Ascending aorta (tissue), 2 donors: Measurements from ENCODE around the gene SAXO2. TPM values are rescaled to one million over a fixed set of nuclear protein-coding genes. Genes with fewer than 3 reads are reported as not detected.
"Not testable (repeated sequence)": the region's sequence is repeated elsewhere in the genome, so short reads cannot be mapped to it uniquely, and the experiment has no call there.

ENCODE experiments used
- DNase-seq, 2 donors: peaks; one replicate each; pipeline ENCODE4 v3.0.0-alpha.2; 2019; ENCODE audit warnings: low spot score in 2 of 2
- H3K27ac ChIP-seq, 2 donors: fragments of 200-600 bp; sonication (generic); one replicate each; pipeline ENCODE4 v1.5.1; 2016 to 2017; ENCODE audit warnings: mild to moderate bottlenecking in 1 of 2
- H3K27me3 ChIP-seq: fragments of 200-600 bp; sonication (generic); one replicate; pipeline ENCODE4 v1.5.1; 2017
- H3K36me3 ChIP-seq, 2 donors: fragments of 200-600 bp; sonication (generic); one replicate each; pipeline ENCODE4 v1.5.1; 2016
- H3K4me1 ChIP-seq, 2 donors: fragments of 200-600 bp; sonication (generic); one replicate each; pipeline ENCODE4 v1.5.1; 2016 to 2017; ENCODE audit warnings: mild to moderate bottlenecking in 1 of 2
- H3K4me3 ChIP-seq, 2 donors: fragments of 200-600 bp; sonication (generic); one replicate each; pipeline ENCODE4 v1.5.1; 2016 to 2017; ENCODE audit warnings: mild to moderate bottlenecking in 1 of 2
- H3K9me3 ChIP-seq, 2 donors: fragments of 200-600 bp; sonication (generic); one replicate each; pipeline ENCODE4 v1.5.1; 2016
- CTCF ChIP-seq, 3 experiments: fragments of 200-600 bp in 2 of 3; fragments of 450-650 bp in 1 of 3; sonication (generic) in 2 of 3; IDR thresholded peaks; one replicate each; pipeline ENCODE4 v1.5.1; 2016 to 2019; ENCODE audit warnings: antibody characterized with exemption in 3 of 3, mild to moderate bottlenecking in 1 of 3, moderate library complexity in 1 of 3
- intact Hi-C: fragments of 100-400 bp; cut with DNase I; formaldehyde crosslinking; loops from one replicate; pipeline ENCODE4 v1.15.1; 2023
- total RNA-seq: library from RNA; depleted of rRNA; stranded (reverse); fragments of >200 nt; gene quantifications from one replicate; pipeline ENCODE4 v1.1.0, GENCODE V29; 2016

Gene SAXO2
- total RNA-seq, 1 donor from 2014 or later = not detected

DNA sequence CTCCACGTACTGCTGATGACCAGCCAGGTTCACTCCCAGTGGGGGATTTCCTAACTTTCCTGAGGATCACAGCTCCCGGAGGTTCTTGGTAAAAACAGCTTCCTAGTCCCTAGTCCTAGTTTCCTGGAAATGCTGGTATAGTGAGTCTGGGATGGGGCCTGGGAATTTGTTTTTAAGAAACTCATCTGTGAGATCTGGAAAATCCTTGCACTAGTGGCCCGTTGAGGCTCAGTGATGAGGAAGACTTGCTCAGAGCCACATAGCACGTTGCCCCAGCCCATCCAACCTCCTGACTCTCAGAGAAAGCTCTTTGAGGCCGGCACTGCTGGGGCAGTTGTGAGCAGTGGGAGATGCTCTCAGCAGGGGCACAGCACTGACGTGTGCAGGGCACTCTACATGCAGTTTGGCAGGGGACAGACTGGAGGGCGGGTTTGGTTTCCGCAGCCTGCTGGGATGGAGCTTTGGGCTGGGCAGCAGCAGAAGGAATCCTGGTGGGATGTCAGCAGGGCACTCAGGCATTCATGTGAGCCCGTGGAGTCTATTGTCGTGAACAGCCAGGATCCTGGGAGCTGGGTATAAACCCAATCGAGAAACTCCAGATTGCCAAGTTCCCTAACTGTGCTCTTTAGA, 31.6 kb downstream of the SAXO2 start:
- no peak for TF ChIP-seq CTCF (IDR thresholded peaks at IDR 0.05)
- no peak overlapping the region for H3K4me3 ChIP-seq

DNA sequence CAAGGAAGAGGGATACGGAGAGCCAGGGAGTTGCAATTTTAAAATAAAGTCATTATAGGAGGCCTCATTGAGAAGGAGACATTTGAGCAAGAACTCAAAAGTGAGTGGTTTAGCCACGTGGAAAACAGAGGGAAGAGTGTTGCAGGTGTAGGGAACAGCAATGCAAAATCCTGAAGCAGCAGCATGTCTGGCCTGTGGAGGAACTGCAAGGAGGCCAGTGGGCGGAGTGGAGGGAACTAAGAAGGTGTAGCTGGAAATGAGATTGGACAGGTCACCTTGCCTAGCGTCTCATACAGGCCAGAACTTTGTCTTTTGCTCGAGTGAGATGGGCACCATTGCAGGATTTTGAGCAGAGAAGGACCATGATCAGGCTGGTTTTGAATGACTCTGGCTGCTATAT, 34.9 kb downstream of the SAXO2 start:
- H3K9me3 ChIP-seq = no peaks in the 10 kb centered on the region
- TF ChIP-seq CTCF (IDR thresholded peaks at IDR 0.05) = no peak
- no peaks in the 10 kb centered on the region for H3K36me3 ChIP-seq
- no peak overlapping the region for H3K4me3 ChIP-seq
- H3K4me1 ChIP-seq = no peaks in the 10 kb centered on the region
- no peak overlapping the region for H3K27ac ChIP-seq
- no peaks in the 10 kb centered on the region for H3K27me3 ChIP-seq
- no peak for DNase-seq
- intact Hi-C loops = no loop called here

More for the DNA sequence above, 31.6 kb downstream of the SAXO2 start:
- no peaks in the 10 kb centered on the region for H3K9me3 ChIP-seq
- no peaks in the 10 kb centered on the region for H3K4me1 ChIP-seq
- H3K27ac ChIP-seq = no peak overlapping the region
- DNase-seq = no peak
- intact Hi-C loops = no loop called here
- H3K36me3 ChIP-seq = no peaks in the 10 kb centered on the region
- no peaks in the 10 kb centered on the region for H3K27me3 ChIP-seq

GRCh38 chr15:82298032-82298431, 35.4 kb downstream of the SAXO2 start:
- no peak overlapping the region for H3K27ac ChIP-seq
- no peak for TF ChIP-seq CTCF (IDR thresholded peaks at IDR 0.05)
- intact Hi-C loops = no loop called here
- H3K9me3 ChIP-seq = no peaks in the 10 kb centered on the region
- no peak overlapping the region for H3K4me3 ChIP-seq
- H3K36me3 ChIP-seq = no peaks in the 10 kb centered on the region
- H3K4me1 ChIP-seq = no peaks in the 10 kb centered on the region
- H3K27me3 ChIP-seq = no peaks in the 10 kb centered on the region
- DNase-seq = no peak

GRCh38 chr15:82298520-82298919, 35.9 kb downstream of the SAXO2 start:
- no peak for TF ChIP-seq CTCF (IDR thresholded peaks at IDR 0.05)

DNA sequence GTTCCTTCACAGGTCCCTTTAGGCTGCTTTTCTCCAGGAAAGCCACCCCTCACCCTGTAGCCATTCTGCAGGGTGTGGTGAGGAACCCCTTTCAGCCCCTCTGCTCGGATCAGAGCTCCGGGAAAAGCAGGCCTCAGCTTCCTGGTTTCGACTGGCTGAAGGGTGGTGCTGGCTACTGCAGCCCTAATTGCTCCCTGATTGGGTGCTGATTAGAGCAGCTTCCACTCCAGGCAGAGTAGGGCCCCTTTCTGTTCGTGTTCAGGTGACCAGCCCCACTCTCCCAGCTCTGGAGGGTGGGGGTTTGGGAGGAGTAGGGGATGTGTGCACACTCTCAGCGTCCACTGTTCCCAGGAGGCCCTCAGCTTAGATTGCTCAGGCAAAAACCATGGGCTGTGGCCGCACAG, 36.9 kb downstream of the SAXO2 start:
- H3K4me3 ChIP-seq, DNase-seq, H3K36me3 ChIP-seq, H3K4me1 ChIP-seq, H3K27ac ChIP-seq, H3K27me3 ChIP-seq, intact Hi-C loops, H3K9me3 ChIP-seq: not testable (repeated sequence)

More at GRCh38 chr15:82298520-82298919, 35.9 kb downstream of the SAXO2 start:
- H3K27me3 ChIP-seq = no peaks in the 10 kb centered on the region
- no peak for DNase-seq
- no peaks in the 10 kb centered on the region for H3K4me1 ChIP-seq
- no peak overlapping the region for H3K4me3 ChIP-seq
- no peak overlapping the region for H3K27ac ChIP-seq
- intact Hi-C loops = no loop called here
- H3K36me3 ChIP-seq = no peaks in the 10 kb centered on the region
- no peaks in the 10 kb centered on the region for H3K9me3 ChIP-seq

DNA sequence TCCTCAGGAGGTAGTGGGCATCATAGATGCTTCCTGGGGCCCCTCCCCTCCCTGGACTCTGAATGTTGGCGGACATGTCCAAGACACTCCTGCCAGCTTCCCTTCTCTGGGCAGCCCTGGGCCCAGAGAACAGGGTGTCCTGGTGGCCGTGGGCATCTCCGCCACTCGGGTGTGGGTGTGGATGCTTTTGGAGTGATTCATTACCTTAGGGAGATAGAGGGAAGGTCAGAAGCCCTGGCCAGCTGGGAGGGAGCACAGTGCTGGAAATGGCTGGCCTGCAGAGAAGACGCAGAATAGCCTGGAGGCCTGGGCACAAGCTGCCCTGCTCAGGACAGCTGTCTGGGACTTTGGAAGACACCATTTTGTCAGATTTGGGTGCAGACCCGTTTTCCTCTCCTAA, 37.7 kb downstream of the SAXO2 start:
- H3K27me3 ChIP-seq, H3K4me3 ChIP-seq, H3K27ac ChIP-seq, H3K9me3 ChIP-seq, H3K36me3 ChIP-seq, intact Hi-C loops, H3K4me1 ChIP-seq, DNase-seq: not testable (repeated sequence)

- Histone ChIP-seq H3K27ac (no peak overlapping the region), H3K9me3 (no peaks in the 10 kb centered on the region), H3K36me3 (no peaks in the 10 kb centered on the region), H3K27me3 (no peaks in the 10 kb centered on the region), H3K4me3 (no peak overlapping the region), H3K4me1 (no peaks in the 10 kb centered on the region)
- intact Hi-C loops = no loop called here
- TF ChIP-seq CTCF (IDR thresholded peaks at IDR 0.05) = no peak
- DNase-seq = no peak
Observed at GRCh38 chr15:82300883-82301282, 38.3 kb downstream of the SAXO2 start.
